ENCODE results near the gene SERINC2. TPM values are rescaled to one million over a fixed set of nuclear protein-coding genes. Genes with fewer than 3 reads are reported as not detected.

Gene SERINC2
- total RNA-seq, 1 donor from 2014 or later = 2.1 TPM

DNA sequence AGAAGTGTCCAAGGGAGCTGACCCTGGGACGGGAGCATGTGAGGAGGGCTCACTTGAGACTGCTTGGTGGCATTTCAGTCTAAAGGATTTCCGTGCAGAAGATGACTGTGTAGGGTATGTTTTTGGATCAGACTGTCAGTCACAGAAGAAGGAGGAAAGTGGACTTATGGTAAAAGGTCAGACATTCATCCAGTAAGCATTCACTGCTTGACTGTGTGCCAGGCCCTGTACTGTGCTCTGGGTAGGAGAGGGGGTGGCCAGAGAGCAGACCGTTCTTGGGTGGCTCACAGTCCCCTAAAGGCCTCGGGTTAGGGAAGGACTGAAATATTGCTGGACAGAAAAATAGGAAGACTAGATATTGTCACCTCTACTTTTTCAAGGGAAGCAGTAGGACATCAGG is 2.1 kb upstream of the SERINC2 start:
- Histone ChIP-seq H3K4me1 (ENCODE audit: control insufficient read depth in 3 of 3, insufficient read depth in 3 of 3, low read length in 3 of 3) (peaks cover 3 to 23% (median 12%) of the 10 kb centered on the region in 3 donors), H3K27ac (ENCODE audit: low read depth, low read length) (no peak overlapping the region), H3K36me3 (ENCODE audit: control insufficient read depth in 3 of 3, insufficient read depth in 3 of 3, low read length in 3 of 3) (no peaks in the 10 kb centered on the region), H3K4me3 (ENCODE audit: low read length in 3 of 3) (no peak overlapping the region), H3K9ac (ENCODE audit: low read depth in 1 of 3, low read length in 3 of 3) (peak overlapping the region in 1 of 3 donors; percentile 25), H3K9me3 (ENCODE audit: control insufficient read depth in 3 of 3, low read length in 3 of 3) (no peaks in the 10 kb centered on the region), H3K27me3 (ENCODE audit: control insufficient read depth in 3 of 3, insufficient read depth in 3 of 3, low read length in 3 of 3) (peaks cover 3 to 9% (median 4%) of the 10 kb centered on the region in 3 donors)

DNA sequence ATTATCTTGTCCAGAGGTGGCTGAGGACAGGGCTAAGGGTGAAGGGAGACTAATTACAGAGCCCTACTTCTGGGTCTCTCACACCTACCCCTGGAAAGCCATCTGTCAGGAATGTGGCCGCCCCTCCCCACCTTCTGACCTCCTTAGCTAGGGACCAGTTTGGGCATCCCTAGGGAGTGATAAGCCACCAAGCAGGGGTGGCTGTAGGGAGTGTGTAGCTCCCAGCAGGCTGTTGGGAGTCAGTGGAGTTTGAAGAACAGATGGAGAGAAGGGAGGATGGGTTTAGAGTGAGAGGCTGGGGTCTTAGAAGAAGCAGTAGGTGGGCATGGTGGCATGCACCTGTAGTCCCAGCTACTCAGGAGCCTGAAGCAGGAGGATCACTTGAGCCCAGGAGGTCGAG is 808 bp upstream of the SERINC2 start:
- Histone ChIP-seq H3K4me1 (ENCODE audit: control insufficient read depth in 3 of 3, insufficient read depth in 3 of 3, low read length in 3 of 3) (peaks cover 6 to 23% (median 15%) of the 10 kb centered on the region in 3 donors), H3K27ac (ENCODE audit: low read depth, low read length) (no peak overlapping the region), H3K4me3 (ENCODE audit: low read length in 3 of 3) (peak overlapping the region in 2 of 3 donors; percentile 81 to 93), H3K27me3 (ENCODE audit: control insufficient read depth in 3 of 3, insufficient read depth in 3 of 3, low read length in 3 of 3) (peaks cover 3 to 9% (median 4%) of the 10 kb centered on the region in 3 donors), H3K9ac (ENCODE audit: low read depth in 1 of 3, low read length in 3 of 3) (no peak overlapping the region), H3K9me3 (ENCODE audit: control insufficient read depth in 3 of 3, low read length in 3 of 3) (no peaks in the 10 kb centered on the region), H3K36me3 (ENCODE audit: control insufficient read depth in 3 of 3, insufficient read depth in 3 of 3, low read length in 3 of 3) (no peaks in the 10 kb centered on the region)

DNA sequence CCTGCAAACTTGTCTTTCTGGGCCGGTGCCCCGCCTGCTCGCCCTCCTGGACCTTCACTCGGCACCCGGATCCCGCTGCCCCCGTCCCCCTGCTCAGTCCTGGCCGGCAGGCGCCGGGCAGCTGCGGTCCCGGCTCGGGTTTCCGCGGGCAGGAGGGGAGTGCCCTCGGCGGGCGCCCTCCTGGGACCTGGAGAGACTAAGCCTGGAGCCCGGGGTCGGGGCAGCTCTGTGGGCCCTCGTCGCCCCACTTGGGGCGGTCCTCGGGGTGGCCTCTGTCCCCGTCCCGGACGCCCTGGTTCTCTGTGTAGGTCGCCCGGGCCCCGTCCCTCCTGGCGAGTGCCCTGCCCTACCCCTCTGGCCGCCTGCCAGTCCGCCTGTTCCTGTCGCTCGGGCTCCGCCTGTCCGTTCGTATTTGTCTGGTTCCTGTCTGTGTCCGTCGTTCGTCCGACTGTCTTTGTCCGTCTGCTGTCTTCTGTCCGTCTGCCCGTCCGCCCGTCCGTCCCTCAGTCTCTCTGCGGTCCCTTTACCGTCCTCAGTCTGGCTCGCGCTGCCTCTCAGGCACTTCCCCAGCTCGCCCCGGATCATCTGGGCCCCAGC is 490 bp downstream of the SERINC2 start:
- no peaks in the 10 kb centered on the region for H3K36me3 ChIP-seq (ENCODE audit: control insufficient read depth in 3 of 3, insufficient read depth in 3 of 3, low read length in 3 of 3)
- H3K4me1 ChIP-seq (ENCODE audit: control insufficient read depth in 3 of 3, insufficient read depth in 3 of 3, low read length in 3 of 3) = peaks cover 6 to 23% (median 15%) of the 10 kb centered on the region in 3 donors
- H3K27me3 ChIP-seq (ENCODE audit: control insufficient read depth in 3 of 3, insufficient read depth in 3 of 3, low read length in 3 of 3) = peaks cover 3 to 9% (median 4%) of the 10 kb centered on the region in 3 donors
- H3K9ac ChIP-seq (ENCODE audit: low read depth in 1 of 3, low read length in 3 of 3) = peak overlapping the region; percentile 87 to 98 (median 96)
- H3K27ac ChIP-seq (ENCODE audit: low read depth, low read length) = peak overlapping the region; percentile 98
- peak overlapping the region; percentile 72 to 93 (median 87) for H3K4me3 ChIP-seq (ENCODE audit: low read length in 3 of 3)
- H3K9me3 ChIP-seq (ENCODE audit: control insufficient read depth in 3 of 3, low read length in 3 of 3) = no peaks in the 10 kb centered on the region

- Histone ChIP-seq H3K27me3 (ENCODE audit: control insufficient read depth in 3 of 3, insufficient read depth in 3 of 3, low read length in 3 of 3) (peaks cover 3 to 9% (median 4%) of the 10 kb centered on the region in 3 donors), H3K9ac (ENCODE audit: low read depth in 1 of 3, low read length in 3 of 3) (peak overlapping the region in 2 of 3 donors; percentile 96 to 98), H3K36me3 (ENCODE audit: control insufficient read depth in 3 of 3, insufficient read depth in 3 of 3, low read length in 3 of 3) (no peaks in the 10 kb centered on the region), H3K27ac (ENCODE audit: low read depth, low read length) (peak overlapping the region; percentile 98), H3K9me3 (ENCODE audit: control insufficient read depth in 3 of 3, low read length in 3 of 3) (no peaks in the 10 kb centered on the region), H3K4me1 (ENCODE audit: control insufficient read depth in 3 of 3, insufficient read depth in 3 of 3, low read length in 3 of 3) (peaks cover 6 to 26% (median 18%) of the 10 kb centered on the region in 3 donors), H3K4me3 (ENCODE audit: low read length in 3 of 3) (peak overlapping the region in 2 of 3 donors; percentile 36 to 87)
These were observed 2.0 kb downstream of the SERINC2 start for GRCh38 chr1:31414980-31415370.

DNA sequence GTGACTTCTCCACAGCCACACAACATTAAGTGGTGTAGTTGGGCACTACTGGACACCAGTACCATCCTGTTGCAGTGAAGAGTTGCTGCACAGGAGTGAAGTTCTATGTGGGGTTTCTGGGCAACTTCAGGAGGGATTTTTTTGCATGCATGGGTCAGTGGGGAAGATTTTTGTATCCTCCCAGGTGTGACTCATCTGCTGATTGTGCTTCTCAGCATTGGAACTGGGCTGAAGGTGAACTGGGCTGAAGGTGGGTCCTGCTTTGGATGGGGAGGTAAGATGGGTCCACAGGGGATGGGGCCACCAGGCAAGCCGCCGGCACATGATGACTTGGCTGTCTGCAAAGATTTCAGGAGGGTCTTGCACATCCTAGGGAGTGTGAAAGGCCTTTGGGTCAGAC is 2.6 kb downstream of the SERINC2 start:
- H3K4me1 ChIP-seq (ENCODE audit: control insufficient read depth in 3 of 3, insufficient read depth in 3 of 3, low read length in 3 of 3) = peaks cover 6 to 26% (median 18%) of the 10 kb centered on the region in 3 donors
- H3K9me3 ChIP-seq (ENCODE audit: control insufficient read depth in 3 of 3, low read length in 3 of 3) = no peaks in the 10 kb centered on the region
- no peak overlapping the region for H3K27ac ChIP-seq (ENCODE audit: low read depth, low read length)

GRCh38 chr1:31416101-31416736 is 3.2 kb downstream of the SERINC2 start:
- Histone ChIP-seq H3K27ac (ENCODE audit: low read depth, low read length) (no peak overlapping the region), H3K27me3 (ENCODE audit: control insufficient read depth in 3 of 3, insufficient read depth in 3 of 3, low read length in 3 of 3) (peaks cover 3 to 9% (median 3%) of the 10 kb centered on the region in 3 donors), H3K4me1 (ENCODE audit: control insufficient read depth in 3 of 3, insufficient read depth in 3 of 3, low read length in 3 of 3) (peaks cover 6 to 27% (median 19%) of the 10 kb centered on the region in 3 donors), H3K36me3 (ENCODE audit: control insufficient read depth in 3 of 3, insufficient read depth in 3 of 3, low read length in 3 of 3) (no peaks in the 10 kb centered on the region), H3K4me3 (ENCODE audit: low read length in 3 of 3) (no peak overlapping the region), H3K9ac (ENCODE audit: low read depth in 1 of 3, low read length in 3 of 3) (no peak overlapping the region), H3K9me3 (ENCODE audit: control insufficient read depth in 3 of 3, low read length in 3 of 3) (no peaks in the 10 kb centered on the region)

More for the DNA sequence above, 2.6 kb downstream of the SERINC2 start:
- Histone ChIP-seq H3K4me3 (ENCODE audit: low read length in 3 of 3) (no peak overlapping the region), H3K36me3 (ENCODE audit: control insufficient read depth in 3 of 3, insufficient read depth in 3 of 3, low read length in 3 of 3) (no peaks in the 10 kb centered on the region), H3K27me3 (ENCODE audit: control insufficient read depth in 3 of 3, insufficient read depth in 3 of 3, low read length in 3 of 3) (peaks cover 3 to 9% (median 4%) of the 10 kb centered on the region in 3 donors), H3K9ac (ENCODE audit: low read depth in 1 of 3, low read length in 3 of 3) (no peak overlapping the region)

GRCh38 chr1:31417148-31417547 is 4.1 kb downstream of the SERINC2 start:
- H3K4me1 ChIP-seq (ENCODE audit: control insufficient read depth in 3 of 3, insufficient read depth in 3 of 3, low read length in 3 of 3) = peaks cover 6 to 32% (median 25%) of the 10 kb centered on the region in 3 donors
- H3K4me3 ChIP-seq (ENCODE audit: low read length in 3 of 3) = no peak overlapping the region
- no peak overlapping the region for H3K27ac ChIP-seq (ENCODE audit: low read depth, low read length)
- peaks cover 0 to 9% (median 2%) of the 10 kb centered on the region in 3 donors for H3K27me3 ChIP-seq (ENCODE audit: control insufficient read depth in 3 of 3, insufficient read depth in 3 of 3, low read length in 3 of 3)
- peak overlapping the region in 1 of 3 donors; percentile 3 for H3K9ac ChIP-seq (ENCODE audit: low read depth in 1 of 3, low read length in 3 of 3)
- no peaks in the 10 kb centered on the region for H3K36me3 ChIP-seq (ENCODE audit: control insufficient read depth in 3 of 3, insufficient read depth in 3 of 3, low read length in 3 of 3)
- no peaks in the 10 kb centered on the region for H3K9me3 ChIP-seq (ENCODE audit: control insufficient read depth in 3 of 3, low read length in 3 of 3)

- Histone ChIP-seq H3K27ac (ENCODE audit: low read depth, low read length) (no peak overlapping the region), H3K9me3 (ENCODE audit: control insufficient read depth in 3 of 3, low read length in 3 of 3) (no peaks in the 10 kb centered on the region), H3K4me1 (ENCODE audit: control insufficient read depth in 3 of 3, insufficient read depth in 3 of 3, low read length in 3 of 3) (peaks cover 15 to 31% (median 24%) of the 10 kb centered on the region in 3 donors), H3K9ac (ENCODE audit: low read depth in 1 of 3, low read length in 3 of 3) (no peak overlapping the region), H3K4me3 (ENCODE audit: low read length in 3 of 3) (no peak overlapping the region), H3K27me3 (ENCODE audit: control insufficient read depth in 3 of 3, insufficient read depth in 3 of 3, low read length in 3 of 3) (peaks cover 0 to 5% (median 0%) of the 10 kb centered on the region in 3 donors), H3K36me3 (ENCODE audit: control insufficient read depth in 3 of 3, insufficient read depth in 3 of 3, low read length in 3 of 3) (no peaks in the 10 kb centered on the region)
These were observed 5.8 kb downstream of the SERINC2 start for GRCh38 chr1:31418626-31419323.

GRCh38 chr1:31420716-31421115 is 7.7 kb downstream of the SERINC2 start:
- Histone ChIP-seq H3K4me1 (ENCODE audit: control insufficient read depth in 3 of 3, insufficient read depth in 3 of 3, low read length in 3 of 3) (peaks cover 12 to 21% (median 19%) of the 10 kb centered on the region in 3 donors), H3K27me3 (ENCODE audit: control insufficient read depth in 3 of 3, insufficient read depth in 3 of 3, low read length in 3 of 3) (no peaks in the 10 kb centered on the region), H3K9me3 (ENCODE audit: control insufficient read depth in 3 of 3, low read length in 3 of 3) (no peaks in the 10 kb centered on the region), H3K9ac (ENCODE audit: low read depth in 1 of 3, low read length in 3 of 3) (no peak overlapping the region), H3K27ac (ENCODE audit: low read depth, low read length) (no peak overlapping the region), H3K36me3 (ENCODE audit: control insufficient read depth in 3 of 3, insufficient read depth in 3 of 3, low read length in 3 of 3) (peaks cover 0 to 3% (median 0%) of the 10 kb centered on the region in 3 donors), H3K4me3 (ENCODE audit: low read length in 3 of 3) (no peak overlapping the region)

Measured in skeletal muscle tissue (tissue), 4 donors.